ENCODE results near the gene NIPAL4. TPM values are rescaled to one million over a fixed set of nuclear protein-coding genes. Genes with fewer than 3 reads are reported as not detected.
A peak's percentile ranks its signal among the peaks of the same experiment; 100 is the strongest.

The NIPAL4 gene
- total RNA-seq, 1 donor from 2014 or later: not detected

DNA sequence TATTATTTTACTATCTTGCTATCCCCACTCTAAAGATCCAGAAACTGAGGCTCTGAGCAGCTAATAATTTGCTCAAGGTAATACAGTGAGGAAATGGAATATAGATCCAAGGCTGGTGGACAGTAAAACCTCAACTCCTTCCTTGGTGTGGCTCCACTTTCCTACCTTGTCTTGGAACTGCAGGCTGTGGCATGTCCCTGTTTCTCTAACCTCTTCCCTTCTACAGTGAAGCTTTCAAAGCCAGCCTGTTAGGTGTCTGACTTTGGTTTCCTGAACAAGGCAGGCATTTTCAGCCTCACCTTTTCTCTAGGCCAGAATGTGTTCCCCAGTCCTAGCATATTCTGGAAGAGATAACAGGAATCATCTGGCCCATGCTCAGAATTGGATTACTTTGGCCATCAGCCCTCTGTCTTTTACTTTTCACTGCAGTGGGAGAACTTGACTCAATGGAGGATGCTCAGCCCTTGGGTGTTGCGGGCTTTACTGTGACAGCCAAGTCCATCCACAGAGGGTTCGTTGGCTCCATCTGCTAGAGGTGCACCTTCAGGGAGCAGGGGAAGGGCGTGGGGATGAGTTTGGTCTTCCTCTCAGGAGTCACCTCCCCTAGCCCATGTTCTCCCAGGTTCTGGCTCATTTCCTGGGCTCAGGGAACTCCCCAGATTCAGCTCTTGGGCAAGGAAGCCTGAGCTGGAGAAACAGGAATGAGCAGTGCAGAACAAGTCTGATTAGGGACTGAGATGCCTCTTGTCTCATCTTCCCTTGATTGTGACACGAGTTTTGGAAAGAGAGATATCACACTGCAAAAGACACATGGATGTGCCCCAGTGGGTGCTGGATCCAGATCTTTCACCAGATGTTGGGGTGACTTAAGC is 1.1 kb downstream of the NIPAL4 start:
- Histone ChIP-seq H3K36me3 (no peaks in the 10 kb centered on the region), H3K4me3 (no peak overlapping the region), H3K27ac (no peak overlapping the region), H3K9me3 (ENCODE audit: low read depth) (no peaks in the 10 kb centered on the region), H3K4me1 (peaks cover 16% of the 10 kb centered on the region), H3K4me2 (no peak overlapping the region), H3K27me3 (peaks cover 59% of the 10 kb centered on the region), H4K20me1 (ENCODE audit: low read depth) (no peaks in the 10 kb centered on the region), H3F3A (ENCODE audit: low read depth) (peaks cover 9% of the 10 kb centered on the region), H2AFZ (replicated peaks) (no peak overlapping the region), H3K79me2 (ENCODE audit: low read depth) (no peaks in the 10 kb centered on the region), H3K9ac (no peak overlapping the region)
- Mint-ChIP-seq H3K27me3 (ENCODE audit: insufficient read depth, low read depth) (peaks cover 26% of the 10 kb centered on the region), H3K27ac (no peak overlapping the region), H3K9me3 (no peaks in the 10 kb centered on the region), H3K36me3 (peaks cover 2% of the 10 kb centered on the region), H3K4me3 (no peak overlapping the region), H3K4me1 (peaks cover 26% of the 10 kb centered on the region)
- DNase-seq (ENCODE audit: low spot score): no peak
- TF ChIP-seq EZH2 (IDR thresholded peaks at IDR 0.05): no peak
- TF ChIP-seq, protein P1, sequence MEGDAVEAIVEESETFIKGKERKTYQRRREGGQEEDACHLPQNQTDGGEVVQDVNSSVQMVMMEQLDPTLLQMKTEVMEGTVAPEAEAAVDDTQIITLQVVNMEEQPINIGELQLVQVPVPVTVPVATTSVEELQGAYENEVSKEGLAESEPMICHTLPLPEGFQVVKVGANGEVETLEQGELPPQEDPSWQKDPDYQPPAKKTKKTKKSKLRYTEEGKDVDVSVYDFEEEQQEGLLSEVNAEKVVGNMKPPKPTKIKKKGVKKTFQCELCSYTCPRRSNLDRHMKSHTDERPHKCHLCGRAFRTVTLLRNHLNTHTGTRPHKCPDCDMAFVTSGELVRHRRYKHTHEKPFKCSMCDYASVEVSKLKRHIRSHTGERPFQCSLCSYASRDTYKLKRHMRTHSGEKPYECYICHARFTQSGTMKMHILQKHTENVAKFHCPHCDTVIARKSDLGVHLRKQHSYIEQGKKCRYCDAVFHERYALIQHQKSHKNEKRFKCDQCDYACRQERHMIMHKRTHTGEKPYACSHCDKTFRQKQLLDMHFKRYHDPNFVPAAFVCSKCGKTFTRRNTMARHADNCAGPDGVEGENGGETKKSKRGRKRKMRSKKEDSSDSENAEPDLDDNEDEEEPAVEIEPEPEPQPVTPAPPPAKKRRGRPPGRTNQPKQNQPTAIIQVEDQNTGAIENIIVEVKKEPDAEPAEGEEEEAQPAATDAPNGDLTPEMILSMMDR (IDR thresholded peaks at IDR 0.05): no peak
- TF ChIP-seq EZH2phosphoT487 (IDR thresholded peaks at IDR 0.05): no peak

DNA sequence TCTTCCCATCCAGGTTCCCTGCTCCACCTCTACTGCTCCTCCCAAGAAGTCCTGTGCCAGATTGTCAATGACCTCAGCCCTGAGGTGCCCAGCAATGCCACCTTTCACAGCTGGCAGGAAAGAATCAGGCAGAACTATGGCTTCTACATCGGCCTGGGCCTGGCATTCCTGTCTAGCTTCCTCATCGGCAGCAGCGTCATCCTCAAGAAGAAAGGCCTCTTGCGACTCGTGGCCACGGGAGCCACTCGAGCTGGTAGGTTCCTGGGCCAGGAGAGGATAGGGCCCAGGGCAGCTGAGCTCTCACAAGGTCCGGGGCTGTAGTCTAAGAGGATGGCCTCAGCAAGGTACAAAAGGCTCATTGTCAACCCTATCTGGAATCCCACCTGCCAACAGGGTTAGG is 3.1 kb downstream of the NIPAL4 start:
- Histone ChIP-seq H3K4me2 (no peak overlapping the region), H3K4me3 (no peak overlapping the region), H3K36me3 (no peaks in the 10 kb centered on the region), H4K20me1 (ENCODE audit: low read depth) (no peaks in the 10 kb centered on the region), H3K9me3 (ENCODE audit: low read depth) (no peaks in the 10 kb centered on the region), H3F3A (ENCODE audit: low read depth) (peaks cover 9% of the 10 kb centered on the region), H3K4me1 (peaks cover 10% of the 10 kb centered on the region), H3K79me2 (ENCODE audit: low read depth) (no peaks in the 10 kb centered on the region), H2AFZ (replicated peaks) (no peak overlapping the region), H3K27me3 (peaks cover 48% of the 10 kb centered on the region), H3K9ac (no peak overlapping the region), H3K27ac (no peak overlapping the region)
- no peak for DNase-seq (ENCODE audit: low spot score)
- Mint-ChIP-seq H3K27ac (no peak overlapping the region), H3K4me1 (peaks cover 20% of the 10 kb centered on the region), H3K36me3 (peaks cover 2% of the 10 kb centered on the region), H3K9me3 (no peaks in the 10 kb centered on the region), H3K27me3 (ENCODE audit: insufficient read depth, low read depth) (peaks cover 21% of the 10 kb centered on the region), H3K4me3 (no peak overlapping the region)
- TF ChIP-seq EZH2phosphoT487 (IDR thresholded peaks at IDR 0.05): no peak
- TF ChIP-seq EZH2 (IDR thresholded peaks at IDR 0.05): no peak
- TF ChIP-seq, protein P1 (IDR thresholded peaks at IDR 0.05): no peak

DNA sequence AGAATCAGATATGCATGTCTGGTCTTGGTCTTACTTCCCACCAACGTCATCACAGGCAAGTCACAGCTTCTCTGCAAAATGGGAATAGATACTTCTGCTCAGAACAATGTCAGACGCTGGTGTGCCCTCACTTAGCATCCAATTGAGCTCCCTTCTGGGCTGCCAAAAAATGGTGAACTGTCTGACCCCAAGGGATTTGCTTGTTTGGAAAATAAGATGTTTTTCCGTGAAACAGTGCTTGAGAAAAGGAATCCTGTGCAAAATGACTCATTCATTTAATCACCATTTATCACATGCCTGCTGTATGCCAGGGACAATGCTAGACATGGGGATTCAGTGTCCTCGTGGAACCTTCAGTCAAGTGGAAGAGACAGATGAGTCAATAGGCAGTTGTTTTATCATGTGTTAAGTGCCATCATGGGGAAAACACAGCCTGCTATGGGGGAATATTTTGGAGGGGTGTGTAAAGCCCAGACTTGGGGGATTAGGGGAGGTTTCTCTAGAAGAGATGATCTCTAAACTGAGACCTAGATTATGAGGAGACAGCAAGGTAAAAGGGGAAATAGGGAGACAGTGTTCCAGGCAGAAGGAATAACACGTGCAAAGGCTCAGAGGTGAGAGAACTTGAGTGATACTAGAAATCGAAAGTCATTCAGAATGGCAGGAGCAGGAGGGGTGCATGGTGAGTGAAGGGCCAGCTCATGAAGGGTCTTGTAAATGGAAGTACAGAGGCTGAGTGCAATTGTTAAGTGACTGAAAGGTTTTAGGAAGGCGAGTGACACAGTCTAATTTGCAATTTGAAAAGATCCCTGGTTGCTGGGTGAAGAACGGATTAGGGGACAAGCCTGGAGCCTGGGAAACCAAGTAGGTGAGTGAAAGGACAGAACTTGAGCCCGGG is 3.9 kb downstream of the NIPAL4 start:
- peak overlapping the region; percentile 3 for H3K4me3 Mint-ChIP-seq

More for the DNA sequence above, 3.9 kb downstream of the NIPAL4 start:
- Mint-ChIP-seq H3K27me3 (ENCODE audit: insufficient read depth, low read depth) (peaks cover 19% of the 10 kb centered on the region), H3K27ac (peak overlapping the region; percentile 25), H3K36me3 (peaks cover 2% of the 10 kb centered on the region), H3K4me1 (peaks cover 16% of the 10 kb centered on the region), H3K9me3 (no peaks in the 10 kb centered on the region)
- no peaks in the 10 kb centered on the region for H3K36me3 ChIP-seq
- DNase-seq (ENCODE audit: low spot score): peak; percentile 71
- H3K4me2 ChIP-seq: peak overlapping the region; percentile 18
- no peak overlapping the region for H2AFZ ChIP-seq (replicated peaks)
- no peak overlapping the region for H3K4me3 ChIP-seq
- H3F3A ChIP-seq (ENCODE audit: low read depth): peaks cover 9% of the 10 kb centered on the region
- peaks cover 10% of the 10 kb centered on the region for H3K4me1 ChIP-seq
- H3K79me2 ChIP-seq (ENCODE audit: low read depth): no peaks in the 10 kb centered on the region
- no peaks in the 10 kb centered on the region for H4K20me1 ChIP-seq (ENCODE audit: low read depth)
- H3K9me3 ChIP-seq (ENCODE audit: low read depth): no peaks in the 10 kb centered on the region
- no peak overlapping the region for H3K9ac ChIP-seq
- H3K27ac ChIP-seq: no peak overlapping the region
- TF ChIP-seq EZH2phosphoT487 (IDR thresholded peaks at IDR 0.05): no peak
- TF ChIP-seq, protein P1 (IDR thresholded peaks at IDR 0.05): no peak
- no peak for TF ChIP-seq EZH2 (IDR thresholded peaks at IDR 0.05)
- peaks cover 40% of the 10 kb centered on the region for H3K27me3 ChIP-seq

Data from neural progenitor cell (in vitro differentiated cells).